Transverse colon (tissue), 3 donors: ENCODE measurements around the gene ZNF124.

Experiments
- POLR2A ChIP-seq: fragments of 450-650 bp; IDR thresholded peaks from one replicate; pipeline ENCODE4 v1.6.1; 2016; ENCODE audit warnings: antibody characterized with exemption, mild to moderate bottlenecking, moderate library complexity
- POLR2AphosphoS5 ChIP-seq, 3 donors: sonication (generic); formaldehyde crosslinking; IDR thresholded peaks; one replicate each; pipeline ENCODE4 v1.6.1; 2016; ENCODE audit warnings: antibody characterized with exemption in 3 of 3

- TF ChIP-seq POLR2A (no peak), POLR2AphosphoS5 (IDR thresholded peaks at IDR 0.05) (no peak)
These were observed 7.1 kb downstream of the ZNF124 start for GRCh38 chr1:247164694-247165093.
